Astrocyte of the spinal cord (primary cell): ENCODE results near the gene DMTF1.

Experiments
- DNase-seq: peaks from one replicate; pipeline ENCODE4 v3.0.0; 2011; ENCODE audit warnings: low read depth, low spot score
- H3K4me3 ChIP-seq: 2 replicates; pipeline ENCODE4 v1.5.1; 2011; ENCODE audit warnings: low read depth, mild to moderate bottlenecking, low read length, moderate library complexity
- in situ Hi-C: cut with HindIII; loops from 2 replicates; pipeline ENCODE4 v1.10.0; 2017; ENCODE audit warnings: low sequenced_read_pairs
- TF ChIP-seq, protein P1 (sequence below): IDR thresholded peaks from 2 replicates; pipeline ENCODE4 v1.5.1; 2012; ENCODE audit warnings: low read depth, mild to moderate bottlenecking, low read length, inconsistent platforms

DMTF1 gene, protein sequence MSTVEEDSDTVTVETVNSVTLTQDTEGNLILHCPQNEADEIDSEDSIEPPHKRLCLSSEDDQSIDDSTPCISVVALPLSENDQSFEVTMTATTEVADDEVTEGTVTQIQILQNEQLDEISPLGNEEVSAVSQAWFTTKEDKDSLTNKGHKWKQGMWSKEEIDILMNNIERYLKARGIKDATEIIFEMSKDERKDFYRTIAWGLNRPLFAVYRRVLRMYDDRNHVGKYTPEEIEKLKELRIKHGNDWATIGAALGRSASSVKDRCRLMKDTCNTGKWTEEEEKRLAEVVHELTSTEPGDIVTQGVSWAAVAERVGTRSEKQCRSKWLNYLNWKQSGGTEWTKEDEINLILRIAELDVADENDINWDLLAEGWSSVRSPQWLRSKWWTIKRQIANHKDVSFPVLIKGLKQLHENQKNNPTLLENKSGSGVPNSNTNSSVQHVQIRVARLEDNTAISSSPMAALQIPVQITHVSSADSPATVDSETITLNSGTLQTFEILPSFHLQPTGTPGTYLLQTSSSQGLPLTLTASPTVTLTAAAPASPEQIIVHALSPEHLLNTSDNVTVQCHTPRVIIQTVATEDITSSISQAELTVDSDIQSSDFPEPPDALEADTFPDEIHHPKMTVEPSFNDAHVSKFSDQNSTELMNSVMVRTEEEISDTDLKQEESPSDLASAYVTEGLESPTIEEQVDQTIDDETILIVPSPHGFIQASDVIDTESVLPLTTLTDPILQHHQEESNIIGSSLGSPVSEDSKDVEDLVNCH

DNA sequence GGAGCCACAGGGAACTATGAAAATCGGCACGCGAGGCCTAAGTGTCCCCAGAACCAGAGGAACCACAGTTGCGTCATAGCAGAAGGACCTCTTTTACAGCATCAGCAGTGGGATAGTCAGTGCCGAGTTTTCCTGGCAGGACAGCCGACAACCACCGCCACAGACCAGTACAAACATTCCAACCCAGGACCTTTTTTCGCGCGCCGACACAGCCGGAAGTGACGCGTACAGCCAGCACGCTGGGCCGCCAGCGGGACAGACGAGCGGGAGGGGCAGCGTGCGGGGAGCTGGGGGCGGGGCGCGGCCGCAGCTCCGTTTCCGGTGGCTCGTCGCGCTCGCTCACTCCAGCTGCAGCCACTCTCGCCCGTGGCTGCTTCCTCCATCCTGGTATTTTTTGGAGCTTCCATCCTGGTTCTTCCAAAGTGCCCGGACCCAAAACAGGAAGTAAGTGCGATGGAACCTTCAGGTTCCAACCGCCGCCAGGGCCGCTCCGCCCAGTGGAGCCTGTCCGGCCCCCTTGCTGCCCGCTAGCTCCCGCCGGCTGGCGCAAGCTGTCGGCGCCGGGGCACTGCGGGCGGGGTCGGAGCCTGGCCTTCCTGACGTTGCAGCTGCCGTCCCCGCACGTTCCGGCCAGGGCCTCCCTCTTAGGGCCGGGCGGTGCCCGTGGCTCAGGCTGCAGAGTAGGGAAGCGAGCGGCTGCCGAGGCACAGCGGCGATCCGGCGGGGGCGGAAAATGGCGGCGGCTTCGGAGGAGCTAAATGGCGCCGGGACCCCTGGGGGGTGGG lies at the start of gene DMTF1:
Gene DMTF1 (plus strand): TSS at position 342 of the 785 bp plus-strand sequence. CDS start 12,489 bp downstream, outside the sequence.
- H3K4me3 ChIP-seq, result peak within 1 kb of the TSS; percentile 97
- in situ Hi-C loops, result no loop called here
- TF ChIP-seq, protein P1, sequence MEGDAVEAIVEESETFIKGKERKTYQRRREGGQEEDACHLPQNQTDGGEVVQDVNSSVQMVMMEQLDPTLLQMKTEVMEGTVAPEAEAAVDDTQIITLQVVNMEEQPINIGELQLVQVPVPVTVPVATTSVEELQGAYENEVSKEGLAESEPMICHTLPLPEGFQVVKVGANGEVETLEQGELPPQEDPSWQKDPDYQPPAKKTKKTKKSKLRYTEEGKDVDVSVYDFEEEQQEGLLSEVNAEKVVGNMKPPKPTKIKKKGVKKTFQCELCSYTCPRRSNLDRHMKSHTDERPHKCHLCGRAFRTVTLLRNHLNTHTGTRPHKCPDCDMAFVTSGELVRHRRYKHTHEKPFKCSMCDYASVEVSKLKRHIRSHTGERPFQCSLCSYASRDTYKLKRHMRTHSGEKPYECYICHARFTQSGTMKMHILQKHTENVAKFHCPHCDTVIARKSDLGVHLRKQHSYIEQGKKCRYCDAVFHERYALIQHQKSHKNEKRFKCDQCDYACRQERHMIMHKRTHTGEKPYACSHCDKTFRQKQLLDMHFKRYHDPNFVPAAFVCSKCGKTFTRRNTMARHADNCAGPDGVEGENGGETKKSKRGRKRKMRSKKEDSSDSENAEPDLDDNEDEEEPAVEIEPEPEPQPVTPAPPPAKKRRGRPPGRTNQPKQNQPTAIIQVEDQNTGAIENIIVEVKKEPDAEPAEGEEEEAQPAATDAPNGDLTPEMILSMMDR, result no peak
- peak; percentile 98 for DNase-seq

DNA sequence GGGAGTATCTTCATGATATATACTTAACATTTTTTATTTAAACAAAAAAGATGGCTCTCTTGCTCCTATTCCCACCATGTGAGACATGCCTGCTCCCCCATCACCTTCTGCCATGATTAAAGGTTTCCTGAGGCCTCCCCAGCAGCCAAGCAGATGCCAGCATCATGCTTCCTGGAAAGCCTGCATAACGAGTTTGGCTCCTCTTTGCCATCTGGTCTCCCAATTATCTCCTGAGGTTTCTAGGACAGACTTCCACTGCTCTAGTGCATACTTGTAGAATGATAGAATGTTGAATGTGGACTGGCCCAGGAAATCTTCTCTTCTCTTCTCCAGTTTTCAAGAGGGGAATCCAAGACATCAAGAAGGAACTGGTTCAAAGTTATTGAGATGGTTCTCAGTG lies 46.9 kb upstream of the DMTF1 start:
- no peak for DNase-seq
- TF ChIP-seq, protein P1, result no peak
- in situ Hi-C loops, result no loop called here

DNA sequence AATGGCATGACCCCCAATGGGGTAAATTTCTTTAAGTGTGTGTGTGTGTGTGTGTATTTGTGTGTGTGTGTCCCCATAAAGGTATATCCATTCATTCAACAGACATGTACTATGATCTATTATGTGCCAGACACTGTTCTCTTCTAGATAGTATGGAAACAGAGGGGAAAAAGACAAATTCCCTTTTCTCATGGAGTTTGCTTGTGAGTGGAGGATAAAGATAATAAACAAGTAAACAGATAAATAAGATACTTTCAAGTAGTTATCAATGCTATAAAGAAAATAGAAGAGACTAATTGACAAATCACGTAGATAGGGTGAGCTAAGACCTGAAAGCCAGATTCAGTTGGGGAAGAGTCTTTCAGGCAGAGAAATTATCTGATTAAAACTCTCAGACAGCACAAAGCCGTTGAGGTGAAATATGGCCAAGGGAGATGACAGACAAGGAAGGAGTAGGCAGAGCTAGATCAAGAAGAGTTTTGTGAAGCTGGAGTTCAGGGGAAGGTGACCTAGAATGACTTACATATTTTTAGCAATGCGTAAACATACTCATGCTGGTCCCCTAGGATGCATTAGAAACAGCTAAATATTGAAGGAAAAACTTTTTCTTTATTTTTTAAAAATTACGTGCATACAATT lies 45.2 kb upstream of the DMTF1 start:
- in situ Hi-C loops, result no loop called here
- DNase-seq, result no peak
- H3K4me3 ChIP-seq, result no peak overlapping the region
- TF ChIP-seq, protein P1, result no peak

More for the DNA sequence above, 46.9 kb upstream of the DMTF1 start:
- H3K4me3 ChIP-seq, result no peak overlapping the region

DNA sequence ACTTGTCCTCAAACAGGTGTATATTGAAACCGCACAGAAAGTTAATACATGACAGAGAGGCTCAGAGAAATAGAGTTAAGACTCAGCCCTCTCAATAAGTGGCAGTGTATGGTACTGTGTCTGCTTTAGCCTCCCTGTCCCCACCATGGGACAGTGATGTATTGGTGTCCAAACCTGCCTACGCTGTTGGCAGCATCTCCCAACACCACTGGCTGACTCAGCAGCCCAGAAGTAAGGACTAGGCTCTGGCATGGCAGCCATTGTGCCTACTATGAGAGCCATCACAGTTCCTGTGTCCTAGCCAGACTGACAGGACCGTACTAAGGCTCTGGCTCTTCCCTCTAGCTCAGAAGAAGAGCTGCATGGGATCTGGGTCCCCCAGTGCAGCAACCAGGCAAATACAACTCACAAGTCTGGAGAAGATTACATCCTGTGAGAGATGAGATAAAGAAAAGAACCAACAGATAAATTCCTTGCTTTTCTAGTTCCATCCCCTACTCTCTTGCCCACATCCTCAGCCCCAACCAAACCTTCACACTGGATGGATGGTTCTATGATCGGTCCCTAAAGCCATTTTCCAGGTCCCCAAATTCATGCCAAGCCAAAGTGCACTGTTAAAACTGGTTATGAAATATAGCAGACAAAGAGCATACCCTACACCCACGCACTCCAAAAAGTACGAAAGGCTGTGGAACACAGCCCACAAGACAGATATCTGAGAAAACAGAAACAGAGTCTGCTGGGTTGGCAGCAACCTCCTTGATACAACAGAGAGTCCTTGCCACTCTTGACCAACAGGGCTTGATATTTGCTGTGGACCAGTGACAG lies 44.1 kb upstream of the DMTF1 start:
- no peak overlapping the region for H3K4me3 ChIP-seq
- in situ Hi-C loops, result no loop called here
- TF ChIP-seq, protein P1, result no peak
- no peak for DNase-seq

DNA sequence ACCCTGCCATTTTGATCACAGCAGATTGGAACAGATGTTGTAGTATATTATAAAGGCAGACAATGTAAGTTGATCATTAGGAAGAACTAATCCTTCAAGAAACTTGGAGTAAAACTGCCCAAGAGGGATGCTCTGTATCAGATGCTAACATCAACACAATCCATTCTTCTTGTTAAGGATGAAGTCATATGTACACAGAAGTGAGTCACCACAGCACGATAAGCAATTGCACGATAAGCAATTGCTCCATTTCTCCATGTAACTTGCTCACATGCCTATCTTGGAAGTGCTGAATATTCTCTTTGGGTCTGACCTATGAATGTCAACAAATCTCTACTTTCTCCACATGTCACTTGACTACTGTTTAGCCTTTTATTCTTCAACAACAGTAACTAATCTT lies 41.5 kb upstream of the DMTF1 start:
- no peak overlapping the region for H3K4me3 ChIP-seq
- peak; percentile 2 for DNase-seq
- TF ChIP-seq, protein P1, result no peak
- in situ Hi-C loops, result no loop called here
